Mucosa of rectum (tissue), 2 donors: ENCODE data around the gene FZD7.

Experiments used
- H3K27ac ChIP-seq, 2 donors: one replicate each; pipeline ENCODE4 v1.7.0; 2013; ENCODE audit warnings: inconsistent platforms in 2 of 2, low read depth in 2 of 2, low read length in 2 of 2
- H3K27me3 ChIP-seq, 2 donors: one replicate each; pipeline ENCODE4 v1.7.0; 2013; ENCODE audit warnings: low read length in 2 of 2; ENCODE audit not compliant: control insufficient read depth in 2 of 2, insufficient read depth in 2 of 2
- H3K36me3 ChIP-seq, 2 donors: one replicate each; pipeline ENCODE4 v1.7.0; 2013; ENCODE audit warnings: low read length in 2 of 2; ENCODE audit not compliant: control insufficient read depth in 2 of 2, insufficient read depth in 2 of 2
- H3K4me1 ChIP-seq, 2 donors: one replicate each; pipeline ENCODE4 v1.7.0; 2013; ENCODE audit warnings: low read length in 2 of 2, mild to moderate bottlenecking in 1 of 2; ENCODE audit not compliant: control insufficient read depth in 2 of 2, insufficient read depth in 2 of 2
- H3K4me3 ChIP-seq, 2 donors: one replicate each; pipeline ENCODE4 v1.7.0; 2013; ENCODE audit warnings: low read length in 2 of 2
- H3K9ac ChIP-seq, 2 donors: one replicate each; pipeline ENCODE4 v1.7.0; 2013; ENCODE audit warnings: low read length in 2 of 2, low read depth in 1 of 2, mild to moderate bottlenecking in 1 of 2
- H3K9me3 ChIP-seq, 2 donors: one replicate each; pipeline ENCODE4 v1.7.0; 2013; ENCODE audit warnings: low read length in 2 of 2; ENCODE audit not compliant: control insufficient read depth in 2 of 2
- donor health status: healthy.
- donor health status: Normal muscosa, but diverticular disease.

FZD7 gene

GRCh38 chr2:202079310-202079709 lies 45.7 kb downstream of the FZD7 start:
- no peaks in the 10 kb centered on the region for H3K36me3 ChIP-seq
- H3K27ac ChIP-seq: no peak overlapping the region
- no peak overlapping the region for H3K4me3 ChIP-seq
- no peaks in the 10 kb centered on the region for H3K4me1 ChIP-seq
- H3K9me3 ChIP-seq: no peaks in the 10 kb centered on the region
- H3K9ac ChIP-seq: no peak overlapping the region
- H3K27me3 ChIP-seq: no peaks in the 10 kb centered on the region

GRCh38 chr2:202084265-202084664 lies 50.6 kb downstream of the FZD7 start:
- H3K36me3 ChIP-seq: no peaks in the 10 kb centered on the region
- no peak overlapping the region for H3K27ac ChIP-seq
- no peaks in the 10 kb centered on the region for H3K4me1 ChIP-seq
- H3K9ac ChIP-seq: no peak overlapping the region
- no peak overlapping the region for H3K4me3 ChIP-seq
- no peaks in the 10 kb centered on the region for H3K9me3 ChIP-seq
- no peaks in the 10 kb centered on the region for H3K27me3 ChIP-seq
